H1 (cell line): ENCODE measurements around the gene GDF9. TPM values are rescaled to one million over a fixed set of nuclear protein-coding genes. Genes with fewer than 3 reads are reported as not detected.

Experiments
- CTCF ChIA-PET: fragments of 300-600 bp; sonication (Branson Sonifier 250); formaldehyde crosslinking; loops from one replicate; lab custom pipeline; 2021; ENCODE audit not compliant: partially characterized antibody; lab: Charles Lee
- POLR2A ChIA-PET: fragments of 300-600 bp; sonication (Branson Sonifier 250); formaldehyde crosslinking; loops from one replicate; lab custom pipeline; 2021; ENCODE audit warnings: inconsistent platforms; ENCODE audit not compliant: partially characterized antibody; lab: Charles Lee
- DNase-seq, 2 experiments: peaks; one replicate each; pipeline versions ENCODE4 v3.0.0 to v3.0.0-alpha.2; 2010 to 2022; ENCODE audit warnings: low spot score in 2 of 2, low read depth in 1 of 2, mixed read lengths in 1 of 2
- FAIRE-seq: peaks from 2 replicates; lab custom pipeline; 2011; peaks lifted over from hg19 to GRCh38; lab: Jason Lieb, UNC
- H2AFZ ChIP-seq: 2 replicates; pipeline ENCODE4 v1.8.1; 2012; ENCODE audit warnings: low read length, inconsistent platforms
- H2AK5ac ChIP-seq: 2 replicates; pipeline ENCODE4 v1.6.1; 2013; ENCODE audit warnings: low read depth, low read length
- H2BK120ac ChIP-seq: replicated peaks from 2 replicates; pipeline ENCODE3; 2013; ENCODE audit warnings: low read depth, low read length, inconsistent platforms
- H2BK12ac ChIP-seq: 2 replicates; pipeline ENCODE4 v1.6.1; 2013; ENCODE audit warnings: low read depth, low read length
- H2BK15ac ChIP-seq: 2 replicates; pipeline ENCODE4 v1.6.1; 2013; ENCODE audit warnings: low read length
- H2BK20ac ChIP-seq: 2 replicates; pipeline ENCODE4 v1.6.1; 2013; ENCODE audit warnings: low read length
- H2BK5ac ChIP-seq: 2 replicates; pipeline ENCODE4 v1.6.1; 2013; ENCODE audit warnings: low read depth, low read length
- H3K14ac ChIP-seq: 2 replicates; pipeline ENCODE4 v1.6.1; 2013; ENCODE audit warnings: inconsistent platforms; ENCODE audit not compliant: insufficient read length
- H3K18ac ChIP-seq: 2 replicates; pipeline ENCODE4 v1.6.1; 2013; ENCODE audit warnings: low read length; ENCODE audit errors: extremely low read depth
- H3K23ac ChIP-seq: 2 replicates; pipeline ENCODE4 v1.6.1; 2013; ENCODE audit warnings: inconsistent platforms; ENCODE audit not compliant: insufficient read length
- H3K23me2 ChIP-seq: 2 replicates; pipeline ENCODE4 v1.6.1; 2013; ENCODE audit warnings: low read depth, low read length
- H3K27ac ChIP-seq: 2 replicates; pipeline ENCODE4 v1.6.1; 2011; ENCODE audit warnings: low read depth, low read length, inconsistent platforms
- H3K27me3 ChIP-seq, 4 experiments: replicated peaks in 1 of 4; 1 replicate in 1 of 4; 2 replicates in 3 of 4; pipeline versions ENCODE4 v1.6.1 to v1.8.1; 2011 to 2013; ENCODE audit warnings: low read length in 3 of 4, mild to moderate bottlenecking in 3 of 4, inconsistent platforms in 2 of 4, mixed read lengths in 2 of 4, moderate library complexity in 1 of 4; ENCODE audit not compliant: control insufficient read depth in 3 of 4, insufficient read depth in 3 of 4; ENCODE audit errors: extremely low read depth in 1 of 4
- H3K36me3 ChIP-seq, 4 experiments: 2 replicates each; pipeline versions ENCODE4 v1.6.1 to v1.8.1; 2011 to 2013; ENCODE audit warnings: mild to moderate bottlenecking in 4 of 4, low read length in 3 of 4, moderate library complexity in 2 of 4, control low read depth in 1 of 4, inconsistent platforms in 1 of 4; ENCODE audit not compliant: insufficient read depth in 4 of 4, control insufficient read depth in 2 of 4
- H3K4ac ChIP-seq: replicated peaks from 2 replicates; pipeline ENCODE3; 2013; ENCODE audit warnings: low read length, low read depth, mixed read lengths, inconsistent platforms; ENCODE audit not compliant: insufficient read length
- H3K4me1 ChIP-seq, 4 experiments: replicated peaks in 1 of 4; 1 replicate in 1 of 4; 2 replicates in 3 of 4; pipeline versions ENCODE4 v1.6.1 to v1.8.1; 2011 to 2013; ENCODE audit warnings: low read length in 3 of 4, inconsistent platforms in 2 of 4, mixed read lengths in 1 of 4; ENCODE audit not compliant: insufficient read depth in 4 of 4, control insufficient read depth in 3 of 4
- H3K4me2 ChIP-seq, 2 experiments: 2 replicates each; pipeline versions ENCODE4 v1.6.1 to v1.8.1; 2011 to 2013; ENCODE audit warnings: low read depth in 2 of 2, low read length in 2 of 2, control low read depth in 1 of 2, inconsistent platforms in 1 of 2, mild to moderate bottlenecking in 1 of 2; ENCODE audit not compliant: insufficient read depth in 1 of 2
- H3K4me3 ChIP-seq, 4 experiments: fragments of 200-600, 300-600 bp in 1 of 4; sonication (generic), shearing (Covaris generic), sonication (Bioruptor Twin) in 1 of 4; 2 replicates each; pipeline versions ENCODE4 v1.5.1 to v1.8.1; 2011 to 2016; ENCODE audit warnings: low read length in 4 of 4, low read depth in 3 of 4, control low read depth in 2 of 4, inconsistent platforms in 2 of 4, mild to moderate bottlenecking in 2 of 4, mixed read lengths in 1 of 4, moderate library complexity in 1 of 4; ENCODE audit not compliant: insufficient read depth in 2 of 4; ENCODE audit errors: extremely low read depth in 1 of 4
- H3K56ac ChIP-seq: replicated peaks from 2 replicates; pipeline ENCODE3; 2013; ENCODE audit warnings: low read depth, mild to moderate bottlenecking, mixed read lengths, low read length, inconsistent platforms; ENCODE audit not compliant: insufficient read length
- H3K79me1 ChIP-seq: 2 replicates; pipeline ENCODE4 v1.6.1; 2013; ENCODE audit warnings: low read depth, low read length, control low read depth
- H3K79me2 ChIP-seq, 2 experiments: 2 replicates each; pipeline versions ENCODE4 v1.6.1 to v1.8.1; 2012 to 2013; ENCODE audit warnings: low read length in 2 of 2, mild to moderate bottlenecking in 2 of 2, inconsistent platforms in 1 of 2; ENCODE audit not compliant: insufficient read depth in 2 of 2, control insufficient read depth in 1 of 2
- H3K9ac ChIP-seq, 4 experiments: replicated peaks in 1 of 4; 1 replicate in 1 of 4; 2 replicates in 3 of 4; pipeline versions ENCODE4 v1.6.1 to v1.8.1; 2011 to 2013; ENCODE audit warnings: low read depth in 3 of 4, low read length in 3 of 4, control low read depth in 2 of 4, mild to moderate bottlenecking in 2 of 4, moderate library complexity in 2 of 4, inconsistent platforms in 1 of 4; ENCODE audit errors: extremely low read depth in 1 of 4
- H3K9me3 ChIP-seq, 2 experiments: 2 replicates each; pipeline versions ENCODE4 v1.6.1 to v1.8.1; 2012 to 2013; ENCODE audit warnings: mild to moderate bottlenecking in 2 of 2, moderate library complexity in 2 of 2, control low read depth in 1 of 2, inconsistent platforms in 1 of 2, low read depth in 1 of 2, low read length in 1 of 2, mixed read lengths in 1 of 2; ENCODE audit not compliant: insufficient read depth in 2 of 2
- H4K20me1 ChIP-seq, 2 experiments: replicated peaks in 1 of 2; 2 replicates each; pipeline versions ENCODE3 to v1.8.1; 2011 to 2013; ENCODE audit warnings: inconsistent platforms in 2 of 2, low read length in 2 of 2, mild to moderate bottlenecking in 1 of 2; ENCODE audit not compliant: insufficient read depth in 2 of 2, control insufficient read depth in 1 of 2
- H4K5ac ChIP-seq: 2 replicates; pipeline ENCODE4 v1.6.1; 2013; ENCODE audit warnings: low read length, low read depth, mixed read lengths, inconsistent platforms; ENCODE audit not compliant: insufficient read length
- H4K8ac ChIP-seq: 2 replicates; pipeline ENCODE4 v1.8.0; 2013; ENCODE audit warnings: mild to moderate bottlenecking, moderate library complexity, low read length, inconsistent platforms; ENCODE audit not compliant: insufficient read depth; ENCODE audit errors: extremely low read depth
- H4K91ac ChIP-seq: replicated peaks from 2 replicates; pipeline ENCODE3; 2013; ENCODE audit warnings: low read length, mixed read lengths, inconsistent platforms; ENCODE audit not compliant: insufficient read length
- SP1 ChIP-seq: IDR thresholded peaks from 2 replicates; pipeline ENCODE4 v1.6.1; 2011; ENCODE audit warnings: low read depth, low read length
- WGBS, 2 experiments: shearing (Covaris generic) in 1 of 2; methylation state at CpG; one replicate each; pipeline versions ENCODE4 v1.1.6 to v1.1.7; 2013 to 2015; ENCODE audit warnings: low lambda C conversion rate in 2 of 2, mixed read lengths in 2 of 2, inconsistent platforms in 1 of 2, low coverage in 1 of 2, missing lambda C conversion rate in 1 of 2; ENCODE audit not compliant: insufficient replicate concordance in 2 of 2, insufficient coverage in 1 of 2, insufficient read length in 1 of 2; ENCODE audit errors: extremely low coverage in 1 of 2, missing lambda C conversion rate in 1 of 2; 5-methylcytosine and 5-hydroxymethylcytosine counted together
- polyA plus RNA-seq, 7 experiments: library from polyadenylated mRNA; depleted of rRNA in 3 of 7; stranded (reverse) in 5 of 7; unstranded in 2 of 7; fragments of >200 nt in 5 of 7; fragments of 200-250 nt in 2 of 7; gene quantifications; 1 replicate in 5 of 7; 2 replicates in 1 of 7; 4 replicates in 1 of 7; pipeline versions ENCODE4 v1.2.1 to v1.2.3, GENCODE V29; 2011 to 2013; ENCODE audit warnings: missing spikeins in 2 of 7, mixed read lengths in 2 of 7
- total RNA-seq: library from RNA; stranded (reverse); fragmentation: NEBNext Ultra II Directional; extraction: Animal tissue kit (Norgen Biotek cat#: 25700); gene quantifications from 2 replicates; pipeline ENCODE4 v1.2.1, GENCODE V29; 2021
- TF ChIP-seq, protein P1 (sequence below), 3 experiments: IDR thresholded peaks; 1 replicate in 2 of 3; 2 replicates in 1 of 3; pipeline versions ENCODE4 v1.5.1 to v1.6.1; 2011; ENCODE audit warnings: low read length in 3 of 3, mild to moderate bottlenecking in 3 of 3, inconsistent platforms in 2 of 3, low read depth in 1 of 3, moderate library complexity in 1 of 3; ENCODE audit not compliant: insufficient read depth in 1 of 3; ENCODE audit errors: control extremely low read depth in 1 of 3

Gene GDF9
- total and polyA plus RNA-seq, 2 of the 8 experiments (the other 6 are each of a cell fraction or from before 2014, with no cell fraction given): 0.14 TPM; not detected in 1

DNA sequence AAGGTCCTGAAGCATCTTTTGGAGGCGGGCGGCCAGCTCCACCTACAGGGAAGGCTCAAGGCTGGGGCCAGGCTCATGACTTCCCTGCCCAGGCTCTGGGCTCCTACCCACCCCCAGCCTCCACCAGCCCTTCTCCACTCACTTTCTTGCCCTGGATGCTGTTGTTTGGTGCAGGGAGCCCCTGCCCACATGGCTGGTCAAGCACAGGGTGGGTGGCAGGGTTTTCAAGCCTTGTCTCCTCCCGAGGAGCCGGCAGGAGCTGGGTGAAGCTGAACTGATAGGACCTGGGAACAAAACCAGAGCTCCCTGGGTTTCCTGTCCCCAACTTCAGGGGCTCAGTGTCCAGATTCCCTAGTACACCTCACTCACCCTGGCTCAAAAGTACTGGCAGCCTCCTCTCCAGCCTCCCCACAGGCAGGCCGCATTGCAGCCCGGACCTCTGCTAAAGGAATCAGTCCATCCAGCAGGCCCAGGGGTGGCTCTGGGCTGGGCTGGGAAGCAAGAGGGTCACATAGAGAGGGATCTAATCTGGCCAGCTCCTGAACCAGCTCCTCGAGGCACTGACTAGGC lies 42.7 kb downstream of the GDF9 start:
- CTCF ChIA-PET: interaction anchor here (0.7 to 25.6 kb wide), 14 partner anchors 8 to 288 kb away, joined by 3 to 465 read pairs (median 4); partner anchors contain the start of genes CCNI2, GDF9, LEAP2 and SHROOM1

More for the DNA sequence above, 42.7 kb downstream of the GDF9 start:
- Histone ChIP-seq H4K91ac (peak overlapping the region; percentile 68), H2AFZ (peak overlapping the region; percentile 1; the same call in 1 of the 2 replicates), H4K20me1 (no peaks in the 10 kb centered on the region), H3K27ac (peak overlapping the region; percentile 35; the same call in 1 of the 2 replicates), H4K5ac (peak overlapping the region; percentile 69), H4K8ac (peak overlapping the region; percentile 91; the same call in 1 of the 2 replicates), H2BK12ac (peak overlapping the region; percentile 84; the same call in 1 of the 2 replicates), H3K27me3 (peaks cover 13 to 57% (median 46%) of the 10 kb centered on the region in 4 experiments), H2AK5ac (0 out of 2 replicates have a peak overlapping the region, but pooled peaks have one; percentile 32), H3K56ac (peak overlapping the region; percentile 72), H3K36me3 (no peaks in the 10 kb centered on the region), H3K23ac (no peak overlapping the region), H3K18ac (peak overlapping the region; percentile 87), H3K4ac (peak overlapping the region; percentile 48), H2BK5ac (peak overlapping the region; percentile 71; the same call in 1 of the 2 replicates), H3K4me1 (peaks cover 0 to 18% (median 17%) of the 10 kb centered on the region in 4 experiments; a peak in 6 of 7 replicates), H3K4me3 (peak overlapping the region; percentile 28 to 50 (median 34); a peak in 6 of 8 replicates), H3K23me2 (peaks cover 10% of the 10 kb centered on the region; the same call in 1 of the 2 replicates), H3K14ac (no peak overlapping the region), H3K9me3 (no peaks in the 10 kb centered on the region), H2BK120ac (peak overlapping the region; percentile 3), H3K4me2 (peak overlapping the region; percentile 62 to 64), H3K79me2 (no peaks in the 10 kb centered on the region), H3K79me1 (no peaks in the 10 kb centered on the region), H2BK20ac (no peak overlapping the region), H3K9ac (peak overlapping the region in 2 of 4 experiments; percentile 40 to 43; a peak in 4 of 7 replicates), H2BK15ac (peak overlapping the region; percentile 97; the same call in 1 of the 2 replicates)
- no peak for FAIRE-seq
- POLR2A ChIA-PET: interaction anchor here (0.6 to 2.8 kb wide), 12 partner anchors 9 to 140 kb away, joined by 3 to 17 read pairs (median 4); partner anchors contain the start of genes AFF4, GDF9, SEPTIN8 and SOWAHA
- DNase-seq: no peak
- TF ChIP-seq SP1: no peak
- TF ChIP-seq, protein P1, sequence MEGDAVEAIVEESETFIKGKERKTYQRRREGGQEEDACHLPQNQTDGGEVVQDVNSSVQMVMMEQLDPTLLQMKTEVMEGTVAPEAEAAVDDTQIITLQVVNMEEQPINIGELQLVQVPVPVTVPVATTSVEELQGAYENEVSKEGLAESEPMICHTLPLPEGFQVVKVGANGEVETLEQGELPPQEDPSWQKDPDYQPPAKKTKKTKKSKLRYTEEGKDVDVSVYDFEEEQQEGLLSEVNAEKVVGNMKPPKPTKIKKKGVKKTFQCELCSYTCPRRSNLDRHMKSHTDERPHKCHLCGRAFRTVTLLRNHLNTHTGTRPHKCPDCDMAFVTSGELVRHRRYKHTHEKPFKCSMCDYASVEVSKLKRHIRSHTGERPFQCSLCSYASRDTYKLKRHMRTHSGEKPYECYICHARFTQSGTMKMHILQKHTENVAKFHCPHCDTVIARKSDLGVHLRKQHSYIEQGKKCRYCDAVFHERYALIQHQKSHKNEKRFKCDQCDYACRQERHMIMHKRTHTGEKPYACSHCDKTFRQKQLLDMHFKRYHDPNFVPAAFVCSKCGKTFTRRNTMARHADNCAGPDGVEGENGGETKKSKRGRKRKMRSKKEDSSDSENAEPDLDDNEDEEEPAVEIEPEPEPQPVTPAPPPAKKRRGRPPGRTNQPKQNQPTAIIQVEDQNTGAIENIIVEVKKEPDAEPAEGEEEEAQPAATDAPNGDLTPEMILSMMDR (IDR thresholded peaks at IDR 0.05; ENCODE audit: control extremely low read depth in 1 of 3, insufficient read depth in 1 of 3, low read depth in 1 of 3, low read length in 3 of 3): peak in 1 of 3 experiments; percentile 13; a peak in 1 of 4 replicates
- WGBS, 2 experiments: 77% methylated on average over 7 of the region's 7 CpGs; no CpG with 5 or more reads in 1 of the 2 experiments
